KBM-7 (cell line): ENCODE measurements around the gene ARHGAP22.

Source experiments
- DNase-seq: peaks from one replicate; pipeline ENCODE4 v3.0.0-alpha.2; 2015
- in situ Hi-C: fragments of 300-500 bp; cut with MboI; formaldehyde crosslinking; loops from 2 replicates; pipeline ENCODE4 v1.14.3; 2020; ENCODE audit warnings: low sequenced_read_pairs, low pct_unique_long_range_greater_than_20kb, mixed read lengths

The ARHGAP22 gene

DNA sequence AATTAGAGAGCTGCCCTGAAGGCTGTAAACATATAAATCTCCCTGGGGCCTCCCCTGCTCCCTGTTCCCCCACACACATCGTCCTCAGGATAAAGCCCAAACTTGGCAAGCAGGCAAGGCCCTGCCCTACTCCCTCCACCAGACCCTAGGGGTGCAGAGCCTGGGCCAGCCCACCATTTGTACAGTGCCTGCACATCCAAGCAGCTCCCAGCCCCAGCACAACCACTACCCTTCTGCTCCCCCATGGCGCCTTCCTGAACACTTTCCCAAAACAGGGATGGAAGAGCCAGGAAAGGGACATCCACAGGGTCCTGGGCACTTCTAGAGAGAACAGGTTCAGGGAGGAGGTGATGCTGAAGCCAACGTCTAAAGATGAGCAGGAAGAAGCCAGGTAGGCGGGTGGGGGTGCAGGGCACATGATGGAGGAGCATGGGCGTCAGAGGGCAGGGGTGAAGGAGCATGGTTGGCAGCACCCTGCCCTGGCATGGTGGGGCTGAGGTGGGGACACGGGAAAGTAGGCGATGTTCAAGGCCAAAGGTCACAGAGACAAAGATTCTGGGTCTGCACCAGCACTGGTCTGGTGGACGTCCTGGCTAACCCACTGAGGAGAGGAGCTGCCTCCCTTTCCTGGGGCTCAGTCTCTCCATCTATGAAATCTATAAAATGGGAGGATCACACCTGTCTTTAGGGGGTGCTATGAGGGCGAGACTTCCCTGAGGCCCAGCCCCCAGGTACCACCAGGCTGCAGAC lies 140.6 kb downstream of the ARHGAP22 start:
- in situ Hi-C loops = no loop called here
- no peak for DNase-seq

DNA sequence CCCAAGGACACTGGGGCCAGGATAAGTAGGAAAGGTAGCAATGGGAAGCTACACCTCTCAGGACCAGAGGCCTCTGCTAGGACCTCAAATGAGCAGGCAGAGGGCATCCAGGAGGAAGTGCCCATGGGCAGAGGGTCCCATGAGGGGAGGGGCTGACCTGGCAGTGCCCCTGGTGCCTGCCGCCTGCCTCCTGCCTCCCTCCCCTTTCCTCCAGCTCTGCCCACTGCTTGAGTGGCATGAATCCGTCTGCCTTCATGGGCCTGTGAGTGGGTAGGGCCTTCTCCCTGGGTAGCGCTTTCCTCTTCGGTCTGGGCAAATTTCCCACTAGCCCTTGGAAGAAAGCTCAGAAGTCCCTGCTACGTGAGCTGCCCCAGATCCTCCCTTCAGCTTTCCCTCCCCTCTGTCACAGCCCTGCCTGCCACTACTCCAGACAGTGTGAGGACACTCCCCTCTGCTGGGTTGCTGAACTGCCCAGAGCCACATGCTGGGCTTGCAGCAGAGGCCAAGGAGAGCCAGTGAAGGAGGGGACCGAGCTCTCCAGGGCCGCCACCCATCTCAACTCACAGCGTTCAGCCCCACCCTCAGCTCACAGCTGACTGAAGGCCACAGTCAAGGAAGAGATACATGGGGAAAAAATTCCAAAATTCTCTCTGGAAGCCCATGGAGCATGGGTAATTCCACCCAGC lies 141.4 kb downstream of the ARHGAP22 start:
- DNase-seq = no peak
- in situ Hi-C loops = no loop called here

DNA sequence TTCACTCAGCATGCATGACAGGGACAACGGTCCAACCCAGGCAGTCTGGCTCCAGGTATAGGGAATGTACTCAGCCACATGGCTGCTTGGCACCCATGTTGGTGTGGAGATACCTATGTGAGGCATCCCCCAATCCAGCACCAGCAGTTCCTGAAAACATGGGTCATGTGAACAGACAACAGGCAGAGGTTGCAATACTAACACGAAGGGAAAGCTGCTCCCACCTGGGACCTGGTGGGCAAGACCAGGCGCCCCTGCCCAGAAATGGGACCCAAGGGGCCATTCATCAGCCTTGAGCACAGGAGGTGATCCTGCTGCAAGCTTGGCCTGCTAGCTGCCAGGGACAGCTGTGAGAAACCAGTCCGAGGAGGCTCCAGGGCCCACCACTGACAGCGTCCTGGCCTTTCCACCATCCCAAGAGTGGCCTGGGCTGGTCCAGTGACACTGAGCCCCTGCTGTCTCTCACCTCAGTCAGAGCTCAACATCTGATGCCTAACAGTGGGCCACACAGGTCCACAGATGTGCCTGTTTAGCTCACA lies 142.3 kb downstream of the ARHGAP22 start:
- DNase-seq = no peak
- in situ Hi-C loops = no loop called here

DNA sequence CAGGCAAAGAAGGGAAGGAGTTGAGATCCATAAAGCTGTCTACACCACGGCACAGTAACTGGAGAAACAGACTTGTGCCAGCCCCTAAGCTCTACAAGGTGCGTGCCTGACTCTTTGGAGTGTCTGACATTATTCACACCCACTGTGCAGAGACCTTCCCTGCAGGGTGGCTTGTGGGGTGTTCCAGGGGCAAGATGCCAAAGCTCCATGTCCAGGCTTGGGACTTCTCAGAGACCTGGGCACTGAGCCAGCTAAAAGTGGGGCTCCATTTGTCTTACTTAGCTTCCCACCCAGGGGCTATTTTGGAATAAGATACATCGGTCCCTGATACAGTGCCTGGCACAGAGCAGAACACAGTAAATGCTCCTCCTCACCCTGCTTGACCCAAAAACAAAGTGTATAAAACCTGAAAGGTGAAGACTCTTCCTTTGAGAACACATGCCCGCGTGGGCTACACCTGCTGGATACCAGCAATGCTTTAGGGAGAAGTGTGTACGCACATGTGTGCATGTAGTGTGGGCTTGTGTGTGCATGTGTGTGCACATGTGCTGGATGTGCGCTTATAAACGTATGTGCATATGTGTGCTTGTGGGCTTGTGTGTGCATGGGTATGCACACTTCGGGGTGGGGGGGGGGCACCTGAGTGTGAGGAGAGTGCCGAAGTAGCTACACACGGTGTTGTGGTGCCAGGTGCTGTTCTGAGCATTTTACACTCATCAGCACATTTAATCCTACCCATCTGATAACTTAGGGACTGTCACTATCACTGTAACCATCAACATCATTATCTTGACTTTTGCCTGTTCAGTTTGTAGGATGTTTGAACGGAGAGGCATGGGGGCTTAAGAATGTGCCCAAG lies 143.0 kb downstream of the ARHGAP22 start:
- in situ Hi-C loops = no loop called here
- DNase-seq = no peak

DNA sequence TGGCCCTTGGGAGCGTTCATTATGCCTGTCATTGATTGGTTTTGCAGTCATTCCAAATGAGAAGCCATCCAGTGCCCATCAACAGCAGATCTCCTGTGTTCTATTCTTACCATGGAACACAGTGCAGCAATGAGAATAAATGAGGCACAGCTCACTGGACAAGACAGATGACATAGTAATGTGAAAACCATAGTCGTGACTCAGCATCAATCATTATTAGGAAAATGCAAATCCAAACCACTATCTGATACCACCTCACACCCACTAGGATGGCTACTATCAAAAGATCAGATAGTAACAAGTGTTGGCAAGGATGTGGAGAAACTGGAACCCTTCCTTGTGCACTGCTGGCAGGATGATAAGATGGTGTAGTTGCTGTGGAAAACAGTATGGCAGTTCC lies 144.7 kb downstream of the ARHGAP22 start:
- in situ Hi-C loops = no loop called here

DNA sequence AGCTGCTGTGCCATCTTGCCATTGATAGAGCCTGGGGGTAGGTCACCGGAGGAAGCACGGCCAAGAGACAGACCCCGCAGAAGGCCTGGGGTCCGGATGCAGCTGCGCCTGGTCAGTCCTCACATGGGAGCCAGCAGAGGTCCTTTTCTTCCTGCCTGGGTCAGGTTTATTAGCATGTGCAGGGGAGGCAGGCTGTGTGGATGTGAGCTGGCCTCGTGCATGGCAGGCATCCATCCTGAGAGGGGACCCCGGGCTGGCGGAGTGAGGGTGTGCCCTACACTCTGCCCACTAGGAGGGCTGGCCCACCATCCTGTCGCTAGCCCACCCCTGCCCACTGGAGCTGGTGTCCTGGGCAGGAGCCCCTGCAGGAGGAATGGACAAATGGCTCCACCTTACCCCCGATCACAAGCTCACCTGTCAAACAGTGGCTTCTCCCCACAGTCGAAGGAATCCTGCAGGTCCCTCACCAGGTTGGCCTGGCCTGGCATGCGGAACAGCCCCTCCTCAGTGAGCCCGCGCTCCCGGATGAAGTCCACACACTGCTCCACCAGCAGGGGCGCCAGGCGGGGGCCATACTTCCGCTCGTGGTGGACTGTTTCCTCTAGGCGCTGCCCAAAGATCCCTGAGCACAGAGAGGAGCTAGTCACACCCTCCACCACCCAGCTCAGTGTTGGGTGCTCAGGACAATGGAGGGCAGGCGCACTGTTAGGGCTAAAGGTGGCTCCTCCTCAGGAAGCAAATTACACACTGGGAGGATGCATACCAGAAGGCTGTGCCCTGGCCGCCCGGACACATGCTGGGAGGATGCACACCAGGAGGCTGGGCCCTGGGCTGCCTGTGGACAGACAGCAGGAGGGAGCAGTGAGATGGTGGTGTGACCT lies 145.4 kb downstream of the ARHGAP22 start:
- in situ Hi-C loops = no loop called here
- DNase-seq = no peak

More for the DNA sequence above, 144.7 kb downstream of the ARHGAP22 start:
- DNase-seq = no peak

DNA sequence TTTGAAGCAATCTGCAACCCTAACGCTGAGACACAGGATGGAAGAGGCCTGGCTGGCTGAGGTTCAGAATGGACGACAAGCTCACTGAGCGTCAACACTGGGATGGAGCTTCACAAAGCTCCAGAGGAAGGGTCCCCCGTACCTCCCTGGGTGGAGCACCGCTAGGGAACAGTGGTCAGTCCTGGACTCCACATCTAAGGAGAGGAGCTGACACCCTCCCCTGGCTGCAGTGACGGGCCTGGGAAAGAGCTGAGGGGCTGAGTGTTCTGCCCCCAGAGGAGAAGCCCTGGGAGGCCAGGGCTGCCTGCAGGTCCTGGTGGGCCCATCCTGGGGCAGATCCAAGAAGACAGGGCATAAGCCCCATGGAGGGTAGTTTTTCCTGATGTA lies 146.2 kb downstream of the ARHGAP22 start:
- in situ Hi-C loops = no loop called here
- no peak for DNase-seq

DNA sequence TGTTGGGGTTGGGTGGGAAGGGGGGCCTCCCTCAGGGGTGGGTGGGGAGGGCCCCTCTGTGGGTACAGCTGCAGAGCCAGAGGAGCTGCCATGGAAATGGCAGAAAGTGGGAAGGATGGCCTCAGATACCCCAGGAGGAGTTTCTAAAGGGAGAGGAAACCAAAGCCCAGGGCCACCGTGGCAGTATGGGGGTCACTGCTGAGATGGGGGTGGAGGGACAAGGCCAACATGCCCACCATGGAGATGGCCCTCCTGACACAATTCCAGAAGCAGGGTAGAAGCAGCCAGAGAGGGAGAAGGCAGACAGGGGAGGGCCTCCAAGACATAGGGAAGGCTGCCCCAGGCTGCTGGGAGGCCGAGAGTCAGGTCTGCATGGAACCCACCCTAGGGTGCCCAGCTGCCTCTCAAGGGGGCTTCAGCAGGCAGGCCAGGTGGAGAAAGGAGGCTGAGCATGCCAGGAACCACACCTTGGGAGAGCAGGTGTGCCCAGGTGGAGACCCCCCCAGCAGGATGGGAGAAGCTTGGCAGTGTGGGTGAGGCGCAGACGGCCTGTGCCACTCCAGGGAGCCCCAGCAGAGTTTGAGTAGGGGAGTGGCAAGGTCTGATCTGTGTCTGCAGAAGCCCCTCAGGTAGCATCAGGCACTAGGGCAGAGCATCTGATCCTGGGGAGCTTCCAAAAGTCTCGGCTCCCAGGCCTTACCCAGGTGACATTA lies 146.8 kb downstream of the ARHGAP22 start:
- DNase-seq = no peak
- in situ Hi-C loops = no loop called here

DNA sequence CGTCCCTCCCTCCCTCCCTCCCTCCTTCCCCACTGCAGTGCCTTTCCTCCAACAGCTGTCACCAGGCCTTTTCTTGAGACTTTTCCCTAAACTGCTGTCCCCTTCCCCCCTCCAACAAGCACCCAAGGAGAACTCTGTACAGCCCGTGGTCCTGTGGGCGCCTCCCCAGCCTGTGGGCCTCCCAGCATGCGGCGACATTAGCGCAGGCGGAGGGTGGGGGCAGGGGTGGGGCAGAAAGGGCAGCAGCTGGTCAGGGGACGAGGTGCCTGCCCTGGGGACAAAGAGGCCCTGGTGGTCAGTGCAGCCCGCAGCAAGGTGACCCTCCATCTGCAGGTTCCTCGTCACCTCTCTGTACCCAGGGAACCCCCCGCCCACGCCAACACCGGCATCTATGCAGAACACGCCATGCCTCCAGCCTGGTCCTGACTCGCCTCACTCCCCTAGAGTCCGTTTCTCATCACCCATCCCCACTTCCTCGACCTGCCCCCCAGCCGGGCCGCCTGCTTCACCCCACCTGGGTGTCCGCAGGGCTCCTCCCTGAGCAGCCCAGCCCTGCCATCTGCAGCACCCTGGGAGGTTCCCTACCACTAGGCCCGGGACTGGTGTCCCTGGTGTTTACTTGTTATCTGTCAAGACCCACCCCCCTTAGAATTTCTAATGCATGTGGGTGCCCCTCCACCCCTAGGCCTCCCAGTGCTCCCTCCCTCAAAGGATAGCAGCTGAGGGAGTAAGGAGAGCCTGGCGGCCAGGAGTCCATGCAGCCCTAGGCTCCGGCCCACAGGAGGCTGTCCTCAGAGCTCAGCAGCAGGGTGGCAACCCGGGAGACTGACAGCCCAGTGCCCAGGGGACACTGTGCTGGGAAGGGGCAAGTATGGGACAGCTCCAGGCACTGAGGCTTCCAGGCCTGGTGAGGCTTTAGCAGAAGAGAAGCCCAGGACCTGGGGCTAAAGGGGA lies 147.8 kb downstream of the ARHGAP22 start:
- no peak for DNase-seq

DNA sequence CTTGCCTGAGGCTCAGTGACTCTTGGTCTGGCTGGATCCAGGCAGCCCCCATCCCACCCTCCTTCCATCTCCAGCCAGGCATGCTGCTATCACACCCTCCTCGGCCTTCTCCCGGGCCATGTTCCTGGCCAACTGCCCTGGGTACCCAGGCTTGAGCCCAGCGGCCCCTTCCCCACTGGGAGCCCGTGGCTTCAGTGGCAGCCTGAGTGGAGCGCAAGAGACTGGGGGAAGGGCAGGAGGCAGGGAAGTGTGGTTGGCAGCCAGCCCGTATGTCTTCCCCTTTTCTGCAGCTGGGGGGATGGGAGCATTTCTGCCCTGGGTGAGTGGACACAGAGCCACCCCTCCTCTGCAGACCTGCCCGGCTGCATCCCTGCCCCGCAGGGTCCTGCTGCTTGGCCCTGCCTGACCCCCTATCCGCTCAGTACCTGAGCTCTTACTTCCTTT lies 148.5 kb downstream of the ARHGAP22 start:
- peak; percentile 95 for DNase-seq
- in situ Hi-C loops = no loop called here

More for the DNA sequence above, 147.8 kb downstream of the ARHGAP22 start:
- in situ Hi-C loops = no loop called here

DNA sequence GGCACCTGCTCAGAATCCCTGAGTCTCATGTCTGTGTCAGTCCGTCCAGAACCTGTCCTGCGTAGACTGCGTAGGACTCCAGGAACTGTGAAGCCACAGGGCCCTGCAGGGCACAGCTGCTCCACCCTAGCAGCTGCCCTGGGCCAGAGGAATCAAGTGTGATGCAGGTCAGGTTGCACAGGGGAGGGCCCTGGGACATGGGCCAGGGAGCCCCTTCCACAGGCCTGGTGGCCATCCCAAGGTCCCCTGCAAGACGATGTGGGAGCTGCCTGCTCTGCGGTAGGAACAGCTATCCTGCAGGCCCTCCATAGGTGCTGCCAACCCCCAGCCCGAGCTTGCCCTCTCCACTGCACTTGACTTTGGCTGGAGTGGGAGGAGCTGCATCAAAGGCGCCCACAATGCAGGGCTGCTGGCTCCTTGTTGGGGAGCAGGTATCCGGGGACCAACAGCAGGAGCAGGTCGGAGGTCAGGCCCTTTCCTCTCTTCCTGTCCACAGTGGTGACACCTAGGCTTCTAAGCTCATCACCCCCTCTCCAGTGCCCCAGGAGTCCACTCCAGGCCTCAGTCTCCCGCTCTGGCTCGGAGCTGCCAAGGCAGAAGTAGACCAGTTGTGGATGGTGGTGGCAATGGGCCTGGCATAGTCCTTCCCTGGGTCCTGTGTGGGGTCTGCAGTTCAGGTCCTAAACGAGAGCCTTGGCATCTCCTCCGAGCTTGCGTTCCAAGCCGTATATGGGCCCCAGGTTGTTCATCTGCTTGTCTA lies 149.3 kb downstream of the ARHGAP22 start:
- in situ Hi-C loops = no loop called here
- no peak for DNase-seq

DNA sequence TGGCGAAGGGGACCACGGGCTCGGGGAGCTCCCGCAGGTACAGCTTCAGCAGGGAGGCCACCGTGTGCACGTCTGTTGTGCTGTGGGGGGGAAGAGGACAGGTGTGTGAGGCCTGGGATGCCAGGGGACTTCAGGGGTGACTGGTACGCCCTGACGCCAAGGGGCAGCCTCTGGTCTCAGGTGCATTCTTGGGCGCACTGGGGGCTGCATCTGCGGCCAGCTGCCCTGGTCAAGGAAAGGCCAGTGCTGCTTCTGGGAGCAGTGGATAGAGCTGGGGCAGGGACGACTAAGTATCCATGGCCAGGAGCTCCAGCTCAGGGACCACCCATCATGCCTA lies 149.8 kb downstream of the ARHGAP22 start:
- in situ Hi-C loops = no loop called here
- DNase-seq = no peak

DNA sequence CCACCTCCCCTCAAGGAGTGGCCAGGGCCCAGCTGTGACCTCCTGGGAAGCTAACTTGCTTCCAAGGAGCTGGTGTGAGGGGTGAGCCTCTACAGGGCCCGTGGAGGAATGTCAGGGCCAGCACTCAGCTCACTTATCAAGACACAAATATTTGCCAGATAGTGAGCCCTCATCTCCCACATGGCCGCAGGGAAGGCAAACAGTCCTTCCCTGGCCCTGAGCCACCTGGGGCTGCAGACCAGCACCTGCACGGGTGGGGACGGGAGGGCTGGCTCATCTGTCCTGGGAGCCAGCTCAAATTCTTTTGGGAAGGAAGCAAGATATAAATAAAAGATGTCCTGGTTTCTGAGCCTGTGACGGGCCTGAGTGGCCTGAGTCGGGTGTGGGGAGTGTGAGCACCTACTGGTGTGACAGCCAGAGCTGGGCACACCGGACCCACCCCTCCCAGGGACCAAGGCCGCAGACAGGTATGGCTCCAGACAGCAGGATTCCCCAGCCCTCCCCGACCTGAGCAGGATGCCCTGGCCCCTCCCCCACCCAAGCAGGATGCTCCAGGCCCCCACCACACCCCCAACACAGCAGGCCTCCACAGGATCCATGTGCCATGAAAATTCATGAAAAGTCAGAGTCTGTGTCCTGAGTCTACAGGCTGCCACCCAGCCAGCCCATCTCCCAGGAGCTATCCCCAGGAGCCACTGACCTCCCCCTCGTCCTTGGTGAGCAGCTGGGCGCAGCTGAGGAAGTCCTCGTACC lies 150.4 kb downstream of the ARHGAP22 start:
- DNase-seq = no peak
- in situ Hi-C loops = no loop called here

DNA sequence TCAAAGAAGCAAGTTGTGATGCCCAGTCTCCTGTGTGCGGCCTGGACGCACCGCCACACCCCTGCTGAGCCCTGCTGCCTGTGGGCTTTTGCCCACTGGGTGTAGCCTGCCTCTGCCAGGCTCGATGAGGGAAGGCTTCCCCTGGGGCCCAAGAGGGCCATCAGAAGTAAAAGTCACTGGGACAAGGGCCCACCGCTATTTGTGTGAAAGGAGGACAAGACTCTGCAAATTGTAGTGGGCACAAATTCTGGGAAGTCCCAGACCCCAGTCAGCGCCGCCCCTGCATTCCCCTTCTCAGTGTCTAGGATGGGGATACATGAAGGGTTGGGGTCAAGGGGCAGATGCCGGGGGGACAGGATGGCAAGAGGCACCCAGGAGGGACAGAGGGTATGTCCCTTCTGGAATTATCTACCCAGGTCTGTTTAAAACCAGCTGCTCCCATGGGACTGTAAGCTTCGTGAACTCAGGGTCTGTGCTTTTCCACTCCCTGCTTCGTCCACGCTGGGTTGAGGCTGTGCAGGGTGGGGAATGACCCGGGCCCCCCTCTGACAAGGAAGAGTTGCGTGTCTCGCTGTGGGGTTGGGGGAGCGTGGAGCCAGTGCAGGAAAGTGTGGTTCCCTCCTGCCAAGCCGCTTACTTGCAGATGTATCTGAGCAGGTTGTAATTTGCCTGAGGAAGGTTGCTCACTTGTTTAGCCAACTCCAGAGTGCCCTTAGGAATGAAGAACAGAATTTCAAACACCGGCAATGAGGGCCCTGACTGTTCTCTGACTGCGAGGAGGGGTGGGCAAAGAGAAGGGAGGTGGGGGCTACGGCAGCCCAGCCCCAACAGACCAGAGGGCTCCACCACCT lies 151.2 kb downstream of the ARHGAP22 start:
- in situ Hi-C loops = no loop called here
- DNase-seq = no peak

DNA sequence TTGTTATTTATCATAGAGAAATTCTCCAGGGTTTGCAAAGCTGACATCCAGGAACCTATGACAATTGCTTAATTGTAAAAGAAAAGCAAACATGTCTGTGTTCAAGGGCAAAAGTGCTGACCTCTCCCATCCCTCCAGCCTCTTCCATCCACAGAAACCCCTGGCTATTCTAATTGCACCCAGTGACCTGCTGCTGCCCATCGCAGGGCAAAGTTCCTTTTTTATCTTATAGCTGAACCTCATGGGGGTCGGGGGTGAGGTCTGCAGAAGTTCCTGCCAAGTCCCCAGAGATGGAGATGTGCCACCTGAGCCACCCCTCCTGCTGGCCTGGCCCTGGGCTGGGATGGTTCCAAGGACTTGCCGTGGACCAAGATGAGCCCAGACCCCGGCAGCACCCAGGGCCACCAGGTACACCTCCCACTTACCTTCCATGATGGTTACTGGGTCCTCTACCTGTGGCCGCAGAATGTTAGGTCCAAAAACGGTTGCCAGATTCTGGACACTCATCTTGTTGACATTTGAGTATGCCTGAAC lies 151.9 kb downstream of the ARHGAP22 start:
- in situ Hi-C loops = no loop called here
- DNase-seq = no peak
